Stomach (tissue), 4 donors: ENCODE data around the gene REN.

Experiments used
- CTCF ChIP-seq, 7 experiments: fragments of 450-650 bp in 4 of 7; fragments of 200-600 bp in 3 of 7; sonication (generic) in 3 of 7; IDR thresholded peaks; one replicate each; pipeline ENCODE4 v1.5.1; 2016 to 2019; ENCODE audit warnings: antibody characterized with exemption in 7 of 7, control low read depth in 2 of 7, mild to moderate bottlenecking in 1 of 7
- POLR2A ChIP-seq, 4 donors: fragments of 450-650 bp; IDR thresholded peaks; one replicate each; pipeline ENCODE4 v1.6.1; 2016; ENCODE audit warnings: antibody characterized with exemption in 4 of 4, control low read depth in 2 of 4, mild to moderate bottlenecking in 1 of 4, moderate library complexity in 1 of 4

DNA sequence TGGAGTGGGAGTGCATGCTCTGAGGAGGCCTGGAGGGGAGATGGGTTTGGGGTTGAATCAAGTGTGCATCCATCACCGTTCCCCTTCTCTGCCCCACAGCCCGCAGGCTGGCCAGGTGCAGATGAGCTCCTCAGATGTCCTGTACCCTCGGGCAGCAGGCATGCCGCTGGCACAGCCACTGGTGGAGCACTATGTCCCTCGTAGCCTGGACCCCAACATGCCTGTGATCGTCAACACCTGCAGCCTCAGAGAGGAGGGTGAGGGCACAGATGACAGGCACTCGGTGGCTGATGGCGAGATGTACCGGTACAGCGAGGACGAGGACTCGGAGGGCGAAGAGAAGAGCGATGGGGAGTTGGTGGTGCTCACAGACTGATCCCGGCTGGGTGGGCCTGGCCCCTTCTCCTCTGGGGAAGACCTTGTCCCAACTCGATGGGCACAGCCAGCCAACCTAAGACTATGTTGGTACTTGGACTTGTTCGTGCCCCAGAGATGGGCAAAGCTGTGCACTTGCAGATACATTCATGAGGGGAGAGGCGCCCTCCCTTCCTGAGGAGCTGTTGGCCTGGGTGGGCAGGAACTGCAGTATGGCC is 40.3 kb downstream of the REN start:
- TF ChIP-seq CTCF (IDR thresholded peaks at IDR 0.05) (no peak), POLR2A (IDR thresholded peaks at IDR 0.05) (no peak)
